ENCODE results near the gene RNF220. TPM values are rescaled to one million over a fixed set of nuclear protein-coding genes. Genes with fewer than 3 reads are reported as not detected.
"Not testable (repeated sequence)": the region's sequence is repeated elsewhere in the genome, so short reads cannot be mapped to it uniquely, and the experiment has no call there.

Gene RNF220
- total and polyA plus RNA-seq, 2 donors (not counting 3 experiments of a cell fraction or from before 2014, with no cell fraction given): 62.7 to 66.6 TPM

- POLR2A ChIA-PET: no interaction called here
Measured at GRCh38 chr1:44698138-44698537, 293.1 kb downstream of the RNF220 start.

GRCh38 chr1:44699375-44699774 lies 294.3 kb downstream of the RNF220 start:
- DNase-seq (ENCODE audit: low read depth, low spot score); H3K4me2 ChIP-seq (ENCODE audit: insufficient read depth, low read length); H3K36me3 ChIP-seq (ENCODE audit: control insufficient read depth in 2 of 2, extremely low read depth in 1 of 2, insufficient read depth in 2 of 2, low read length in 2 of 2); H3K27me3 ChIP-seq (ENCODE audit: control insufficient read depth in 2 of 2, insufficient read depth in 2 of 2, low read length in 2 of 2); dilution Hi-C loops (cut with MboI; ENCODE audit: extremely low pct_ligation_motif_present, low sequenced_read_pairs); H3K4me3 ChIP-seq (replicated peaks in 1 of 3; ENCODE audit: insufficient read depth in 1 of 3, low read depth in 1 of 3, low read length in 3 of 3); H3K9me1 ChIP-seq (replicated peaks; ENCODE audit: control insufficient read depth, extremely low read depth, insufficient read depth, low read length); H3K27ac ChIP-seq (ENCODE audit: insufficient read depth, low read depth, low read length); POLR2A ChIA-PET; H3K9me3 ChIP-seq (replicated peaks; ENCODE audit: control insufficient read depth, insufficient read depth, low read length); BruUV-seq (replicated peaks); H3K9ac ChIP-seq (replicated peaks; ENCODE audit: extremely low read depth, insufficient read depth, low read length); H2AFZ ChIP-seq (ENCODE audit: low read depth, low read length); H3K79me2 ChIP-seq (ENCODE audit: control insufficient read depth, insufficient read depth, low read length); FAIRE-seq; H3K4me1 ChIP-seq (ENCODE audit: control insufficient read depth, extremely low read depth, insufficient read depth, low read length); H4K20me1 ChIP-seq (replicated peaks; ENCODE audit: control insufficient read depth, extremely low read depth, insufficient read depth, low read length); intact Hi-C loops (cut with micrococcal nuclease): not testable (repeated sequence)
- CTCF ChIA-PET: interaction anchor here (0.7 kb wide), 1 partner anchor 13 kb away, joined by 3 read pairs; no protein-coding TSS in a partner anchor

More at GRCh38 chr1:44698138-44698537, 293.1 kb downstream of the RNF220 start:
- FAIRE-seq (no peak), DNase-seq (ENCODE audit: low read depth, low spot score) (no peak)
- dilution Hi-C loops (cut with MboI; ENCODE audit: extremely low pct_ligation_motif_present, low sequenced_read_pairs) (no loop called here), intact Hi-C loops (cut with micrococcal nuclease) (no loop called here)
- Histone ChIP-seq H3K79me2 (ENCODE audit: control insufficient read depth, insufficient read depth, low read length) (no peaks in the 10 kb centered on the region), H3K27me3 (ENCODE audit: control insufficient read depth in 2 of 2, insufficient read depth in 2 of 2, low read length in 2 of 2) (peaks cover 0 to 7% of the 10 kb centered on the region in 2 experiments), H4K20me1 (replicated peaks; ENCODE audit: control insufficient read depth, extremely low read depth, insufficient read depth, low read length) (no peaks in the 10 kb centered on the region), H3K9me1 (replicated peaks; ENCODE audit: control insufficient read depth, extremely low read depth, insufficient read depth, low read length) (no peaks in the 10 kb centered on the region), H2AFZ (ENCODE audit: low read depth, low read length) (no peak overlapping the region), H3K4me2 (ENCODE audit: insufficient read depth, low read length) (no peak overlapping the region), H3K9me3 (replicated peaks; ENCODE audit: control insufficient read depth, insufficient read depth, low read length) (no peaks in the 10 kb centered on the region), H3K36me3 (ENCODE audit: control insufficient read depth in 2 of 2, extremely low read depth in 1 of 2, insufficient read depth in 2 of 2, low read length in 2 of 2) (no peaks in the 10 kb centered on the region), H3K4me1 (ENCODE audit: control insufficient read depth, extremely low read depth, insufficient read depth, low read length) (no peaks in the 10 kb centered on the region), H3K9ac (replicated peaks; ENCODE audit: extremely low read depth, insufficient read depth, low read length) (no peak overlapping the region), H3K4me3 (replicated peaks in 1 of 3; ENCODE audit: insufficient read depth in 1 of 3, low read depth in 1 of 3, low read length in 3 of 3) (no peak overlapping the region), H3K27ac (ENCODE audit: insufficient read depth, low read depth, low read length) (no peak overlapping the region)
- BruUV-seq (replicated peaks): no TSS peak
- CTCF ChIA-PET: interaction anchor here (0.6 kb wide), 1 partner anchor 46 kb away, joined by 3 read pairs; no protein-coding TSS in a partner anchor
- no peak for TF ChIP-seq POLR2A (IDR thresholded peaks at IDR 0.05; ENCODE audit: low read depth, low read length)
- no peak for TF ChIP-seq EZH2 (IDR thresholded peaks at IDR 0.05; ENCODE audit: borderline replicate concordance, low read depth, low read length, severe bottlenecking)
- TF ChIP-seq GATA2 (IDR thresholded peaks at IDR 0.05; ENCODE audit: insufficient read depth, insufficient read length, low read depth, low read length): no peak
- no peak for TF ChIP-seq CTCF (IDR thresholded peaks at IDR 0.05; ENCODE audit: extremely low read depth in 1 of 2, insufficient read depth in 1 of 2, low read depth in 1 of 2, low read length in 2 of 2)
- no peak for TF ChIP-seq JUN (IDR thresholded peaks at IDR 0.05; ENCODE audit: borderline replicate concordance, insufficient read depth, insufficient read length, low read depth)
- TF ChIP-seq FOS (IDR thresholded peaks at IDR 0.05; ENCODE audit: borderline replicate concordance, insufficient read depth, low read length): no peak
- no peak for TF ChIP-seq POLR2AphosphoS5 (IDR thresholded peaks at IDR 0.05; ENCODE audit: insufficient read depth, low read depth, low read length)
- no peak for TF ChIP-seq MYC (IDR thresholded peaks at IDR 0.05; ENCODE audit: low read depth, low read length)
- TF ChIP-seq, protein P1, sequence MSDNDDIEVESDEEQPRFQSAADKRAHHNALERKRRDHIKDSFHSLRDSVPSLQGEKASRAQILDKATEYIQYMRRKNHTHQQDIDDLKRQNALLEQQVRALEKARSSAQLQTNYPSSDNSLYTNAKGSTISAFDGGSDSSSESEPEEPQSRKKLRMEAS (IDR thresholded peaks at IDR 0.05; ENCODE audit: insufficient read depth, insufficient read length): no peak
